ENCODE measurements around the gene AEBP2.

- TF ChIP-seq CTCF (IDR thresholded peaks at IDR 0.05 in 4 of 5, conservative IDR thresholded peaks at IDR 0.05 in 1 of 5): no peak
- no peak for TF ChIP-seq POLR2A (IDR thresholded peaks at IDR 0.05)
These were observed 52.6 kb downstream of the AEBP2 start for GRCh38 chr12:19491863-19492262.

Data from gastrocnemius medialis (tissue), 4 donors.